ENCODE measurements around the gene CYTL1.

- TF ChIP-seq, protein P1, sequence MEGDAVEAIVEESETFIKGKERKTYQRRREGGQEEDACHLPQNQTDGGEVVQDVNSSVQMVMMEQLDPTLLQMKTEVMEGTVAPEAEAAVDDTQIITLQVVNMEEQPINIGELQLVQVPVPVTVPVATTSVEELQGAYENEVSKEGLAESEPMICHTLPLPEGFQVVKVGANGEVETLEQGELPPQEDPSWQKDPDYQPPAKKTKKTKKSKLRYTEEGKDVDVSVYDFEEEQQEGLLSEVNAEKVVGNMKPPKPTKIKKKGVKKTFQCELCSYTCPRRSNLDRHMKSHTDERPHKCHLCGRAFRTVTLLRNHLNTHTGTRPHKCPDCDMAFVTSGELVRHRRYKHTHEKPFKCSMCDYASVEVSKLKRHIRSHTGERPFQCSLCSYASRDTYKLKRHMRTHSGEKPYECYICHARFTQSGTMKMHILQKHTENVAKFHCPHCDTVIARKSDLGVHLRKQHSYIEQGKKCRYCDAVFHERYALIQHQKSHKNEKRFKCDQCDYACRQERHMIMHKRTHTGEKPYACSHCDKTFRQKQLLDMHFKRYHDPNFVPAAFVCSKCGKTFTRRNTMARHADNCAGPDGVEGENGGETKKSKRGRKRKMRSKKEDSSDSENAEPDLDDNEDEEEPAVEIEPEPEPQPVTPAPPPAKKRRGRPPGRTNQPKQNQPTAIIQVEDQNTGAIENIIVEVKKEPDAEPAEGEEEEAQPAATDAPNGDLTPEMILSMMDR (IDR thresholded peaks at IDR 0.05): no peak
- no peak for TF ChIP-seq POLR2A (IDR thresholded peaks at IDR 0.05)
Observed at GRCh38 chr4:4981827-4982226, 37.4 kb downstream of the CYTL1 start.

Measured in adrenal gland (tissue), 5 donors.